HFF-Myc (cell line): ENCODE data around the gene RNU6-9.
A peak's percentile ranks its signal among the peaks of the same experiment; 100 is the strongest.
"Not testable (repeated sequence)": the region's sequence is repeated elsewhere in the genome, so short reads cannot be mapped to it uniquely, and the experiment has no call there.

Experiments used
- DNase-seq: peaks from one replicate; pipeline ENCODE4 v3.0.0-alpha.2; 2011; ENCODE audit warnings: low read depth; ENCODE audit errors: extremely low read depth
- H3K4me3 ChIP-seq: replicated peaks from 2 replicates; pipeline ENCODE4 v1.5.1; 2011; ENCODE audit warnings: low read depth, mild to moderate bottlenecking, control low read depth, low read length
- CTCF ChIP-seq: IDR thresholded peaks from 2 replicates; pipeline ENCODE4 v1.5.1; 2012; ENCODE audit warnings: mild to moderate bottlenecking, low read depth, low read length, control low read depth; ENCODE audit errors: missing control alignments

Gene RNU6-9

GRCh38 chr19:887599-887998, 5.7 kb upstream of the RNU6-9 start:
- no peak for TF ChIP-seq CTCF
- H3K4me3 ChIP-seq: no peak overlapping the region
- DNase-seq: no peak

- DNase-seq: no peak
- no peak for TF ChIP-seq CTCF
- no peak overlapping the region for H3K4me3 ChIP-seq
Observed at GRCh38 chr19:888581-889385, 4.5 kb upstream of the RNU6-9 start.

DNA sequence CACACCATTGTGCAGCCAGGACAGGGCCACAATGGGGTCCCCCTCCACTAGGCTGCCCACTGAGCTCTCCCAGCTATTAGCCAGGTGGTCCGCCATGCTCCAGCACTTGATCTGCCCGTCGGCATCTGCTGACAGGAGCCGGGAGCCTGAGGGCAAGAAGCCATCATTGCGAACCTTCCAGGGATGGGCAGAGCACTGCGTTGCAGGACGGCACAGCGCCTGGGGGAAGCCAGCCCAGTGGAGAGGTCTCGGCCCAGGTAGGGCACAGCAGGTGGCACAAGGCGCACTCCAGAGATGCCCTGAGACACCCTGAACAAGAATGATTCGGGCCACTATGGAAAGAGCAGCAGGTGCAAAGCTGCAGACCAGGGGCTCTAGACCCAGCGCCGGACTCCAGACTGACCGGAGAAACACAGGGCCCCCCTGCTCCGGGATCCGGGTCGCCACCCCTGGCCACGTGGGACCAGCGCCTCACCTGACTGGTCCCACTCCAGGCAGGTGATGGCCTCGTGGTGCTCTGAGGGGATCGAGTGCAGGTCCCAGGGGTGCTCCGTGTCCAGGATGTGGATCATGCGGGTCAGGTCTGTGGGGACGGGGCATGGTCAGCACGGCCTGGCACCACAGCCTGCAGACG, 3.5 kb upstream of the RNU6-9 start:
- no peak for DNase-seq
- no peak overlapping the region for H3K4me3 ChIP-seq
- no peak for TF ChIP-seq CTCF

DNA sequence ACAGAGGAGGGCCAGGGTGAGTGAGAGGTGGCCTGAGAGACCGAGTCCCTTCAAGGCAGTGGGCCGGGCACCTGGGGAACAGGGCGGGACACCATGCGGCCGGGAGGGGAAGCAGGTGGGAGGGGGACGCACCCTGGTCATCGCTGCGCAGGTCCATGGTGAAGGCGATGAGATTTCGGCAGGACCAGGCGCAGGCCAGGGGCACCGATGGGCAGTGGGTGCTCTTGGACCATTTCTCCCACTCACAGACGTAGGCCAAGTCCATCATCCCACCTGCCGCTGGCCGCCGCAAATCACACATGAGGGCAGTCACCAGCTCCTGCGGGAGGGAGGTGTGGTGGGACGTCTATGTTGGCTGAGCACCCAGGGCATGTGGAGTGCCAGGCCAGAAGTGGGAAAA, 2.5 kb upstream of the RNU6-9 start:
- H3K4me3 ChIP-seq: no peak overlapping the region
- no peak for TF ChIP-seq CTCF
- DNase-seq: no peak

DNA sequence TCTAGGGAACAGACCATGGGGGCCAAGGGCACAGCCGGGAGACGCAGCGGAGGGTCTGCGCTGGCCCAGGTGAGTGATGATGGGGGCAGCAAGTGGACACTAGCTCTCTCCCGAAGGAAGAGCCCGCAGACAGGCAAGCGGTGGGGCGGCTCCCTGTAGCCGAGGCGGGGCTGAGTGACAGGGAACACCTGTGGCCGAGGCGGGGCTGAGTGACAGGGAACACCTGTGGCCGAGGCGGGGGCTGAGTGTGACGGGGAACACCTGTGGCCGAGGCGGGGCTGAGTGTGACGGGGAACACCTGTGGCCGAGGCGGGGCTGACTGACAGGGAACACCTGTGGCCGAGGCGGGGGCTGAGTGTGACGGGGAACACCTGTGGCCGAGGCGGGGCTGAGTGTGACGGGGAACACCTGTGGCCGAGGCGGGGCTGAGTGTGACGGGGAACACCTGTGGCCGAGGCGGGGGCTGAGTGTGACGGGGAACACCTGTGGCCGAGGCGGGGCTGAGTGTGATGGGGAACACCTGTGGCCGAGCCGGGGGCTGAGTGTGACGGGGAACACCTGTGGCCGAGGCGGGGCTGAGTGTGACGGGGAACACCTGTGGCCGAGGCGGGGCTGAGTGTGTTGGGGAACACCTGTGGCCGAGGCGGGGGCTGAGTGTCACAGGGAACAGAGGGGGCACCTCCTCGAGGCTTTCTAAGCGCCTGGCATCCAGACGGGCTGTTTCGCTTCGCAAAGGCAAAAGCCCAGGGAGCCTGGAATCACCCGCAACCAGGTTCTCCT, 1.7 kb upstream of the RNU6-9 start:
- H3K4me3 ChIP-seq: peak overlapping the region; percentile 66

GRCh38 chr19:892243-892893, 916 bp upstream of the RNU6-9 start:
- TF ChIP-seq CTCF: no peak

More for the DNA sequence above, 1.7 kb upstream of the RNU6-9 start:
- DNase-seq: not testable (repeated sequence)

More at GRCh38 chr19:892243-892893, 916 bp upstream of the RNU6-9 start:
- peak overlapping the region; percentile 66 for H3K4me3 ChIP-seq
- no peak for DNase-seq
